Measurements from ENCODE around the gene NDUFAB1.

GRCh38 chr16:23572394-23572793, 23.7 kb downstream of the NDUFAB1 start:
- TF ChIP-seq CTCF (IDR thresholded peaks at IDR 0.05; ENCODE audit: low read depth, low read length) (no peak), POLR2A (IDR thresholded peaks at IDR 0.05; ENCODE audit: extremely low read depth, insufficient read length) (no peak), MAX (IDR thresholded peaks at IDR 0.05; ENCODE audit: low read depth, low read length) (no peak), MYC (IDR thresholded peaks at IDR 0.05; ENCODE audit: low read depth, low read length) (no peak)

Data from NB4 (cell line).